CD14-positive monocyte (primary cell): ENCODE results near the gene C12orf56. TPM values are rescaled to one million over a fixed set of nuclear protein-coding genes. Genes with fewer than 3 reads are reported as not detected.

ENCODE experiments used
- DNase-seq, 3 donors: peaks; one replicate each; pipeline ENCODE4 v3.0.0-alpha.2; 2011 to 2022
- H2AFZ ChIP-seq: 2 replicates; pipeline ENCODE4 v1.6.0; 2012; ENCODE audit warnings: mild to moderate bottlenecking, low read depth, low read length, inconsistent platforms; ENCODE audit not compliant: insufficient read depth, poor library complexity, severe bottlenecking
- H3K27ac ChIP-seq, 2 donors: 1 replicate in 1 of 2; 2 replicates in 1 of 2; pipeline ENCODE4 v1.5.1; 2012 to 2013; ENCODE audit warnings: low read length in 2 of 2, control low read depth in 1 of 2, inconsistent platforms in 1 of 2, low read depth in 1 of 2, mild to moderate bottlenecking in 1 of 2
- H3K27me3 ChIP-seq, 2 donors: one replicate each; pipeline versions ENCODE4 v1.6.0 to v1.6.1; 2011 to 2013; ENCODE audit warnings: low read length in 2 of 2; ENCODE audit not compliant: control insufficient read depth in 2 of 2, insufficient read depth in 2 of 2
- H3K36me3 ChIP-seq, 2 donors: replicated peaks in 1 of 2; 1 replicate in 1 of 2; 2 replicates in 1 of 2; pipeline versions ENCODE4 v1.5.1 to v1.6.1; 2012 to 2013; ENCODE audit warnings: low read length in 2 of 2, control low read depth in 1 of 2, inconsistent platforms in 1 of 2, mild to moderate bottlenecking in 1 of 2; ENCODE audit not compliant: insufficient read depth in 2 of 2, control insufficient read depth in 1 of 2
- H3K4me1 ChIP-seq, 2 donors: 1 replicate in 1 of 2; 2 replicates in 1 of 2; pipeline versions ENCODE4 v1.5.1 to v1.6.1; 2012 to 2013; ENCODE audit warnings: low read length in 2 of 2, control low read depth in 1 of 2, inconsistent platforms in 1 of 2, mild to moderate bottlenecking in 1 of 2, moderate library complexity in 1 of 2; ENCODE audit not compliant: insufficient read depth in 2 of 2, control insufficient read depth in 1 of 2
- H3K4me2 ChIP-seq: replicated peaks from 2 replicates; pipeline ENCODE3; 2012; ENCODE audit warnings: low read length, moderate library complexity, mild to moderate bottlenecking; ENCODE audit not compliant: poor library complexity, severe bottlenecking; ENCODE audit errors: extremely low read depth
- H3K4me3 ChIP-seq, 3 experiments: fragments of 200-600 bp in 1 of 3; sonication (generic) in 1 of 3; replicated peaks in 1 of 3; 1 replicate in 2 of 3; 2 replicates in 1 of 3; pipeline ENCODE4 v1.5.1; 2011 to 2013; ENCODE audit warnings: low read length in 3 of 3, mild to moderate bottlenecking in 3 of 3, control low read depth in 2 of 3, low read depth in 2 of 3, inconsistent platforms in 1 of 3, moderate library complexity in 1 of 3
- H3K79me2 ChIP-seq: 2 replicates; pipeline ENCODE4 v1.6.0; 2012; ENCODE audit warnings: mild to moderate bottlenecking, control low read depth, inconsistent platforms, low read length, moderate library complexity; ENCODE audit not compliant: insufficient read depth
- H3K9ac ChIP-seq: 2 replicates; pipeline ENCODE4 v1.6.0; 2017; ENCODE audit warnings: low read length, mild to moderate bottlenecking; ENCODE audit not compliant: insufficient read depth, poor library complexity, severe bottlenecking
- H3K9me3 ChIP-seq, 2 donors: replicated peaks in 1 of 2; 1 replicate in 1 of 2; 2 replicates in 1 of 2; pipeline versions ENCODE4 v1.5.1 to v1.6.1; 2012 to 2013; ENCODE audit warnings: low read length in 2 of 2, control low read depth in 1 of 2; ENCODE audit not compliant: control insufficient read depth in 1 of 2, insufficient read depth in 1 of 2
- H4K20me1 ChIP-seq: 2 replicates; pipeline ENCODE4 v1.6.0; 2012; ENCODE audit warnings: mild to moderate bottlenecking, low read length, control low read depth, moderate library complexity; ENCODE audit not compliant: insufficient read depth
- H3K27ac Mint-ChIP-seq, 7 donors: one replicate each; pipeline ENCODE4 v1.8.0; 2020; ENCODE audit warnings: mild to moderate bottlenecking in 7 of 7, mixed read lengths in 7 of 7, moderate library complexity in 6 of 7, inconsistent platforms in 2 of 7
- H3K27me3 Mint-ChIP-seq, 3 donors: one replicate each; pipeline ENCODE4 v1.8.0; 2021 to 2022; ENCODE audit warnings: low read depth in 3 of 3, mild to moderate bottlenecking in 3 of 3, mixed read lengths in 3 of 3, moderate library complexity in 3 of 3, inconsistent platforms in 1 of 3
- H3K36me3 Mint-ChIP-seq, 2 donors: one replicate each; pipeline ENCODE4 v1.8.0; 2020; ENCODE audit warnings: mixed read lengths in 2 of 2, inconsistent platforms in 1 of 2, mild to moderate bottlenecking in 1 of 2
- H3K4me1 Mint-ChIP-seq: one replicate; pipeline ENCODE4 v1.8.0; 2020; ENCODE audit warnings: mild to moderate bottlenecking, mixed read lengths
- H3K4me3 Mint-ChIP-seq, 2 donors: one replicate each; pipeline ENCODE4 v1.8.0; 2020; ENCODE audit warnings: mild to moderate bottlenecking in 2 of 2, mixed read lengths in 2 of 2, moderate library complexity in 1 of 2
- H3K9me3 Mint-ChIP-seq, 7 donors: one replicate each; pipeline ENCODE4 v1.8.0; 2020 to 2022; ENCODE audit warnings: mixed read lengths in 7 of 7, mild to moderate bottlenecking in 6 of 7, moderate library complexity in 6 of 7, inconsistent platforms in 2 of 7
- intact Hi-C, 2 donors: fragments of 100-400 bp; cut with micrococcal nuclease; formaldehyde crosslinking; loops; one replicate each; pipeline versions ENCODE4 v1.15.0 to v1.15.1; 2023
- polyA plus RNA-seq, 3 donors: library from polyadenylated mRNA; depleted of rRNA in 1 of 3; unstranded in 2 of 3; stranded (reverse) in 1 of 3; fragments of 300-500 nt in 2 of 3; fragments of >200 nt in 1 of 3; fragmentation: Illumina TruSeq in 2 of 3; gene quantifications; 1 replicate in 2 of 3; 2 replicates in 1 of 3; pipeline ENCODE4 v1.2.3, GENCODE V29; 2012 to 2021
- small RNA-seq: library from RNA; depleted of rRNA; stranded (forward); fragments of <200 nt; gene quantifications from one replicate; pipeline ENCODE3, GENCODE V24; 2012; ENCODE audit warnings: low read depth; ENCODE audit not compliant: insufficient read length
- TF ChIP-seq, protein P1 (sequence below): fragments of 200-600 bp; IDR thresholded peaks from one replicate; pipeline ENCODE4 v1.8.0; 2022; ENCODE audit warnings: antibody characterized with exemption, mild to moderate bottlenecking

The C12orf56 gene
- polyA plus RNA-seq, 3 donors, result not detected

DNA sequence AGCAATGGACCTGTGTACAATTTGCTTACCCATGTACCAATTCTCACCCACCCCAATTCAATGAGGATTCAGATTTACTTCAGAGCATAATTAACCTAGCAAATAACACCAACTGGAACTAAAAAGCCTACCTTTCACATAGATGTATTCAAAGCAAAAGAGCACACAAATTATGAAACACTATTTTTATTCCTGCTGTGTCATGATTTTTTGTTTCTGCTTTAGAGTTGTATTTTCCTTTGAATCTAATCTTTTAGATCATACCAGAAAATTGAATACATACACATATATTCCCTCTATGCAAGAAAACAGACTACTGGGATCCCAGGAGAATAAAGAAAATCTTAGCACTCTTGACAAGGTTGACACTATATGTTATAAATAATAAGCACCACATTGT, 174.3 kb downstream of the C12orf56 start:
- H3K36me3 Mint-ChIP-seq, result peaks cover 12 to 22% of the 10 kb centered on the region in 2 donors
- TF ChIP-seq, protein P1, sequence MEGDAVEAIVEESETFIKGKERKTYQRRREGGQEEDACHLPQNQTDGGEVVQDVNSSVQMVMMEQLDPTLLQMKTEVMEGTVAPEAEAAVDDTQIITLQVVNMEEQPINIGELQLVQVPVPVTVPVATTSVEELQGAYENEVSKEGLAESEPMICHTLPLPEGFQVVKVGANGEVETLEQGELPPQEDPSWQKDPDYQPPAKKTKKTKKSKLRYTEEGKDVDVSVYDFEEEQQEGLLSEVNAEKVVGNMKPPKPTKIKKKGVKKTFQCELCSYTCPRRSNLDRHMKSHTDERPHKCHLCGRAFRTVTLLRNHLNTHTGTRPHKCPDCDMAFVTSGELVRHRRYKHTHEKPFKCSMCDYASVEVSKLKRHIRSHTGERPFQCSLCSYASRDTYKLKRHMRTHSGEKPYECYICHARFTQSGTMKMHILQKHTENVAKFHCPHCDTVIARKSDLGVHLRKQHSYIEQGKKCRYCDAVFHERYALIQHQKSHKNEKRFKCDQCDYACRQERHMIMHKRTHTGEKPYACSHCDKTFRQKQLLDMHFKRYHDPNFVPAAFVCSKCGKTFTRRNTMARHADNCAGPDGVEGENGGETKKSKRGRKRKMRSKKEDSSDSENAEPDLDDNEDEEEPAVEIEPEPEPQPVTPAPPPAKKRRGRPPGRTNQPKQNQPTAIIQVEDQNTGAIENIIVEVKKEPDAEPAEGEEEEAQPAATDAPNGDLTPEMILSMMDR, result no peak
- H3K27me3 ChIP-seq, result no peaks in the 10 kb centered on the region
- no peak overlapping the region for H3K27ac ChIP-seq
- intact Hi-C loops, result no loop called here
- no peak overlapping the region for H3K4me3 Mint-ChIP-seq
- H3K27ac Mint-ChIP-seq, result no peak overlapping the region
- H3K4me1 ChIP-seq, result peaks cover 8 to 11% of the 10 kb centered on the region in 2 donors
- no peaks in the 10 kb centered on the region for H3K9me3 ChIP-seq
- H3K9ac ChIP-seq, result no peak overlapping the region
- no peak for DNase-seq
- H3K79me2 ChIP-seq, result no peaks in the 10 kb centered on the region
- peaks cover 0 to 3% (median 0%) of the 10 kb centered on the region in 7 donors for H3K9me3 Mint-ChIP-seq
- peaks cover 3 to 18% of the 10 kb centered on the region in 2 donors for H3K36me3 ChIP-seq
- H2AFZ ChIP-seq, result no peak overlapping the region
- no peaks in the 10 kb centered on the region for H4K20me1 ChIP-seq
- no peaks in the 10 kb centered on the region for H3K27me3 Mint-ChIP-seq
- no peak overlapping the region for H3K4me3 ChIP-seq
- H3K4me1 Mint-ChIP-seq, result peaks cover 25% of the 10 kb centered on the region
- no peak overlapping the region for H3K4me2 ChIP-seq

Small RNA genes lying within 50 kb of the gene (small RNA-seq; reads per million reads assigned to genes)
- gene RF01210 (not detected), gene RNU5A-7P (not detected)

Other genes starting within 250 kb of the C12orf56 start
- 1 to 10 TPM; 2.7 to 5.5 (median 3.5) TPM for gene KICS2, start 168.5 kb downstream of the C12orf56 start, polyA plus RNA-seq
- 10 to 100 TPM; 18.3 to 19.9 (median 19.3) TPM for gene XPOT, start 13.6 kb upstream of the C12orf56 start, polyA plus RNA-seq
- 10 to 100 TPM; 14.3 to 24.7 (median 15.5) TPM for gene TBK1, start 61.4 kb upstream of the C12orf56 start, polyA plus RNA-seq
- gene RASSF3, start 219.7 kb upstream of the C12orf56 start, polyA plus RNA-seq, result 10 to 100 TPM in 2 of 3 donors, 1 to 10 TPM in 1; 6.6 to 77.9 (median 14.5) TPM